Fibroblast of gingiva (primary cell): Measurements from ENCODE around the gene TMEM179.
"Not testable (repeated sequence)": the region's sequence is repeated elsewhere in the genome, so short reads cannot be mapped to it uniquely, and the experiment has no call there.

Experiments used
- DNase-seq: peaks from one replicate; pipeline ENCODE4 v3.0.0-alpha.2; 2011; ENCODE audit warnings: low read depth

TMEM179 gene

DNA sequence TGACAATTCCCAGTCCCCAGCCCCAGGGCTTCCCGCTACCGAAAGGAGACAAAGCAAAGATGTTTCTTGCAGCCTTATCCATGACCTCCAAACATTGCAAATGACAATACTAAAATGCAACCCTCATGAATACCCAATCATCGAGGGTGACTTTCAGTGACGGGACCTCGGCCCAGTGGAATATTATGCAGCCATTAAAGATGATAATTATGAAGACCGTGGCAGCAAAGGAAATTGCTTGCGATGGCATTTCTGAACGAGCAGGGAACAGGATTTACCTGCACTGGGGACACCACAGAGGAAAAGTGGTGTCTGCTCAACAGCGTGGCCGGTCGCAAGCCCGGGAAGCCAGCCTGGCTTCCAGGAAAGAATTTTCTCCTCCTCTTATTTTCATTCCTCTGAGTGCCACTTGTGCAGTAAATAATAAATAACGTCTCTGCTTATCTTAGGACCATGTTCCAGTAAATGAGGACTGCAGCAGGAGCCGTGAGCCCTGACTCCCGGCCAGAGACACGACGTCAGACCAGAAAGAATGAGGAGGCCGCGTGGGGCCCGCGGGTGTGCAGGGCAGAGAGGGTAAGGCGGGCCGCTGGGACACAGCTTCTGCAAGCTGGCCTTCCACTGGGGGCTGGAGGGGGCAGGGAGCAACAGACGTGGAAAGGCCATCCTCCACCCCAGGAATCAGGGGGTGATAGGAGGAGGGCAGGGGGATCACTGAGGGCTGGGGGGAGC is 18.4 kb downstream of the TMEM179 start:
- no peak for DNase-seq

- no peak for DNase-seq
Measured at GRCh38 chr14:104584557-104584956, 20.0 kb downstream of the TMEM179 start.

DNA sequence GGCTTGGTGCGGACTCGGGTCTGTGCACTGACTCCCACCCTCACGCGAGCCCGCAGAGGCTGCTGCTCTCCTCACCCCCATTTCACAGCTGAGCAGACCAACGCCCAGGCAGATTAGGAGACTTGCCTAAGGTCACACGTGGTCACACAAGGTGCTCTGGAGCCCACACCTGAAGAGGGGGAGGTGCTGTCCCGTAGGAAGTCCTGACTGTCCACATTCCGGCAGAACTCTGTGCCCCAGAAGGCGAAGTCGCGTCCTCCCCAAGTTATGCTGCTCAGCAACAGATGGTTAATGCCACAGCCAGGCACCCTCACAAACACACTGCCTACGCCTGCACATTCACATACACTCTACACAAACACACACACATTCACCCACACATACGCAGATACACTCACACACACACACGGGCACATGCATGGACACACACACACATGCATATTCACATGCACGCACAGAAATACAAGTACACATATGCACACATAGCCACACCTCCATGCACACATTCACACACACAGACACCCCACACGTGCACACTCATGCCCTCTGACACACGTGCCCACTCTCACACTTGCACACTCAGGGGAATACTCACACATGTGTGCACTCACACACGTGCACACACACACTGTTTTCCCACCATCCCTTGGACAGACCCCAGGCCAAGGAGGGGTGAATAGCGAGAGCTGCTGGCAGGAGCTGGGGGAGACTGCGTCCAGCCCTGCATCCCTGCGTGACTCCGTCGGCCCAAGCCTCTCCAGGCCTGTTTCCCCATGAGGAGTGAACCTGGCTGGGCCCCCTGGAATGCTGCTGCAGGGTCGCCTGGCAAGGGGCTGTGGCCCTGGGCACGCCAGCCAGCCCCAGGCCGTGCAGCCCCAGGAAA is 20.9 kb downstream of the TMEM179 start:
- DNase-seq: no peak

- DNase-seq: no peak
Measured at GRCh38 chr14:104582662-104583061, 21.9 kb downstream of the TMEM179 start.

GRCh38 chr14:104582005-104582404 is 22.6 kb downstream of the TMEM179 start:
- no peak for DNase-seq

DNA sequence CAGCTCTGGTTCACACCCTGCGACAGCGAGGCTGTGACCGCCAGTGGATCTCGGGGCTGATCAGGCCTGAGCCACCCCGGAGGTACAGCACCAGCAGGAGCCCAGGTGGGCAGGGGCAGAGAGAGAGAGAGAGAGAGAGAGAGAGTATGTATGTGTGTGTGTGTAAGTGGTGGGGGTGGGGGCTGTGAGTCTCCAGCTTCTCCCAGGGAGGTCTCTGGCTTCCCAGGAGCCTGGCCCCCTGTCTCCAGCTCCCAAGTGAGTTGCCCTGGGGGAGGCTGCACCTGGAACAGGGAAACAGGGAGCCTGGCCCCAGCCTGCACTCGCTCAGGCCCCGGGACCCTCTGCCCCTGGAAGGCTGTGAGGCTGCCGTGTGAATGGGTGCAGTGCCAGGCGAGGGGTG is 23.1 kb downstream of the TMEM179 start:
- no peak for DNase-seq

GRCh38 chr14:104580961-104581360 is 23.6 kb downstream of the TMEM179 start:
- no peak for DNase-seq

DNA sequence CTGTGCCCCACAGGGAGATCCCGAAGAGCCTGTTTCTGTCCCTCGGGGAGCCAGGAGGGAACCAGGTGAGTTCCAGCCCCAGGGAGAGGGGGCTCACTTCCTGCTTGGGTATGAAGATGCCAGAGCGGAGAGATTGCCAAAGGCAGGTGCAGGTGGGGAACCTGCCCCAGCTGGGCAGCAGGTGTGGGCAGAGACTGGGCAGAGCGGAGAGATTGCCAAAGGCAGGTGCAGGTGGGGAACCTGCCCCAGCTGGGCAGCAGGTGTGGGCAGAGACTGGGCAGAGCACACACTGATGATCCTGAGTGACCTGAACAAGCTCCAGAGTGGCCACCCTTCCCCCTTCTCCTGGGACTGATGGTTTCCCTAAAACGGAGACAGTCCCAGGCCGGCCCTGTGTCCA is 24.6 kb downstream of the TMEM179 start:
- not testable (repeated sequence) for DNase-seq

DNA sequence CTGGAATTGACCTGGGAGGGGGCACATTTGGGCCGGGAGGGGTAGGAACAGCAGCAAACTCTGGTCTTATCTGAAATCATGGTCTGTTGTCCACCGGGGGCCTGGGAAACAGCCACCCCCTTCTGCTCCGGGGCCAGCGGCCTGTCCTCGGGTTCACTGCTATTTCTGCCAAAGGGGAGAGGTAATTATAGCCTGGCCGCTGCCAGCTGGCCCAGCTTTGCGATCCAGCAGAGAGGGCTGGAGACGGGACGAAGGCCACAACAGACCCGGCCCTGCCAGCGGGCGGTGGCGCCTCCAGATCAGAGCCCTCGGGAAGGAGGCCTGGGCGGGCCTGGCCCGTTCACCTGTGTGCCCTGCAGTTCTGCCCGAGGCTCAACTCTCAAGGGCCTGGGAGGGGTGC is 25.1 kb downstream of the TMEM179 start, which contains the start of gene C14orf180:
Gene C14orf180 (plus strand): TSS at position 258 of the 400 bp plus-strand sequence. CDS start 6,667 bp downstream, outside the sequence.
- DNase-seq: no peak

GRCh38 chr14:104578321-104578720 is 26.3 kb downstream of the TMEM179 start:
- DNase-seq: no peak

DNA sequence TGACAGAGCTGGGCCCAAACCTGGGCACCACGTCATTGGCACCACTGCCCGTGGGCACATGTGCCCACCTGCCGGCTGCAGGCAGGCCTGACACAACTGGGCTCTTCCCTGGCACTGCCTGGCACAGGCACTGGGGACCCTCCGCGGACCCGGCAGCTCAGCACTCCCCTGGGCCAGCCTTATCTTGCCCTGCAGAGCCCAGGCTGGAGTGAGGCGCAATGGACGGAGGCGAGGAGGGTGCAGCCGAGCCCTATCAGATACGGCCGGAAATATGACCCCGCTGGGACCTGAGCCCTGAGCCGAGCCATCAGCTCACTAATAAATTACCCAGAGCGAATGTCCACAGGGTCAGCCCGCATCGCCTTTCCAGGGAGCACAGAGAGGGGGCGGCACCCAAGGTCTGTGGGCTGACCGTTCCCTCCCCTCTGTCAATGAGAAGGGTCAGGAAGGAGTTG is 26.7 kb downstream of the TMEM179 start:
- no peak for DNase-seq

GRCh38 chr14:104577426-104577825 is 27.1 kb downstream of the TMEM179 start:
- DNase-seq: no peak

DNA sequence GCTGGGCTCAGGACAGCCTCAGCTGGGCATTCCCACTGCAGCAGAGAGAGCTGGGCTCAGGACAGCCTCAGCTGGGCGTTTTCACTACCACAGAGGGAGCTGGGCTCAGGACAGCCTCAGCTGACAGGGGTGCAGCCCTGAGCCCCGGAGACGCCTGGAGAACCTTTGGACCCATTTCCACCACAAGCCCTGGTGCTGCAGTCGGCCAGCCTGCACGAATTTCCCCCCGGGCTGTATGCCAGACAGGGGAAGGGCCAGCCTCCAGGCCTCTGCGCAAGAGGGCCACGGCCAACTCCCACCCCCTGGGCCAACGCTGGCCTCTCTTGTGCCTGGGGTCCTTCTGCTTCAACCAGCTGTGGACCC is 27.6 kb downstream of the TMEM179 start:
- no peak for DNase-seq

- DNase-seq: no peak
Measured at GRCh38 chr14:104576232-104576969, 28.2 kb downstream of the TMEM179 start.

DNA sequence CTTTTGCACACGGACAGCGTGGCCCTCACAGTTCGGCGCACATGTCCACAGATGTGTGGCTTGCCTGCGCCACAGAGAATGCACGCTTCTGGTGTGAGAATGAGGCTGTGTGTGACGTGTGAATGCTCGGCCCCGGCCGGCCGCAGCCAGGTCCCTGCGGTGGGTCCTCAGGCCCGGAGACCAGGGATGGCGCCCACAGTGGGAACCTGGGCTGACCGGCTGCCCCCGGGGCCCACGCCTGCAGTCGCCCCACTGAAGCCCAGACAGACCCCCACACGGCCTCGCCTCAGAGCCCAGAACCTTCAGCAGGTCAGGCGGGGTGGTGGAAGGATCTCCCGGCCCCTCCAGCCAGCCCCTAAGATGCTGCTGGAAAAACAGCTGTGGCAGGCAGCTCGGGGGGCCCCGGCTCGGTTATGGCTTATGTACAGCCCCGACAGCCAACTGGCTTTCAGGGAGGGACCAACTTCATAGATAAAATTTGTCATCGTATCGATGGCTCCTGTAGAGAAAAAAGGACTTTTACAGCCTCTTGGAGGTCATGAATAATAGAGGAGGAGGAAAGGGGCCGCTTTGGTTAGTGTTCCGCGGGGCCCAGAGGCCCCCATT is 29.5 kb downstream of the TMEM179 start:
- no peak for DNase-seq

DNA sequence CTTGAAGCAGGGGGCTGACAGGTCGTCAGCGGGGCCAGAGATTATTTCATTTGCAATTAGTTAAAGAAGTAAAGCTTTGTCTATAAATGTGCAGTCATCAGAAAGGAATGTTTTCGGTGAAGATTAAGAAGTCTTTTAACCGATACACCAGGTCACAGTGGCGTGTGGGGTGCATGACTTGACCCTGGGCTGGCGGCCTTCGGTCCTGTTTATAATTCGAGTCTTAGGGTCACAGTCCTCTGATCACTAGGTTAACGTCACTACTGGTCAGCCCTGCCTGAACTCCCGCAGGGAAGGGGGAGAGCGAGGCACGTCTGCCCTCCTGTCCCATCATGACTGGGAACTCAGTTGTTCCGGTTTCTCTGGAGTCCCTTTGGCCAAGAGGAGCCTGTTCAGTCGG is 30.0 kb downstream of the TMEM179 start:
- DNase-seq: no peak

- no peak for DNase-seq
Measured at GRCh38 chr14:104573930-104574329, 30.6 kb downstream of the TMEM179 start.

- DNase-seq: no peak
Measured at GRCh38 chr14:104572668-104573067, 31.9 kb downstream of the TMEM179 start.

DNA sequence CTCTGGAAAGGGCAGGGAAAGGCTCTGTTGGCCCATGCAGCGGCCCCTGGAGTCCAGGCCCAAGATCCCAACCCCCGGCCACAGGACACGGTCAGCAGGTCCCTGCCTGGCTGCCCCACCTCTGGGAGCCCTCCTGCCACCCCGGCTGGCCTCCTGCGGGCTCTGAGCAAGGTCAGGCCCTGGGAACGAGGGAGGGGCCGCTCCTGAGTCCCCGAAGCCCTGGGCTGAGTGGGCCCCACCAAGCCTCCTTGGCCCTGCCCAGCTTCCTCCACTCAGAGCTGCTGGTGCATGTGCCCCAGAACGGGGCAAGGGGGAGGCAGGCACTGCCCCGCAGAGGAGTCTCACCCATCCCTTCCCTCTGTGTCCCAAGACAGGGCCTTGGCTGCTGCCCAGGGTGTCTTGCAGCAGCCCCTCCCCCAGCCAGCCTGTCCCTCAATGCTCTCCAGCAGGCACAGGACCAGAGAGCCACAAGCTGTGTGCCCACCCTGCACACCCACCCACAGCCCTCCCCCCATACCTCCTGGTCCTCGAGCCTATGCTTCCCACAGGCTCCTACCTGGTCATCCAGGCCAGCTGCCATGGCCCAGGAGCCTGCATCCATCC is 32.4 kb downstream of the TMEM179 start:
- no peak for DNase-seq

- DNase-seq: no peak
Measured at GRCh38 chr14:104571246-104571645, 33.3 kb downstream of the TMEM179 start.

DNA sequence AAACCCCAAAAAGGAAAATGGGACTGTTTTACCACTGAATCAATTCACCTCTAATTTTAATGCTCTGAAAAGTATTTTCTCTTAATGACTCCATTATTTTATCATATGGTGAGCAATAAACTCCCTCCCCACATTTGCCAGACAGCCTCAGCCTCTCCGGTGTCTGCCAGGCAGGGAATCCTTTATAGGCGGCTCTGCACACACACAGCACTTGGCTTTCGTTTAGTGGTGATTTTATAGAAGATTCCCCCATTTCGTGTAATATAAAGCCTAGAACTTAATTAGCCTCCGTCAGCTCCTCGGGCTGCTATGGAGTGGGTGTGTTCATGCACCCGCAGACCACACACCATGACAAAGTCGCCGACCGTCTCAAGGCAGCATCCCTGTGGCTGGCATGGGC is 35.1 kb downstream of the TMEM179 start:
- no peak for DNase-seq

GRCh38 chr14:104568620-104569019 is 36.0 kb downstream of the TMEM179 start:
- no peak for DNase-seq
